NCI-H2029 (cell line): ENCODE measurements around the gene NOXO1.

ENCODE experiments used
- DNase-seq: peaks from one replicate; lab custom pipeline; 2025; lab: John Stamatoyannopoulos, UW

Gene NOXO1

DNA sequence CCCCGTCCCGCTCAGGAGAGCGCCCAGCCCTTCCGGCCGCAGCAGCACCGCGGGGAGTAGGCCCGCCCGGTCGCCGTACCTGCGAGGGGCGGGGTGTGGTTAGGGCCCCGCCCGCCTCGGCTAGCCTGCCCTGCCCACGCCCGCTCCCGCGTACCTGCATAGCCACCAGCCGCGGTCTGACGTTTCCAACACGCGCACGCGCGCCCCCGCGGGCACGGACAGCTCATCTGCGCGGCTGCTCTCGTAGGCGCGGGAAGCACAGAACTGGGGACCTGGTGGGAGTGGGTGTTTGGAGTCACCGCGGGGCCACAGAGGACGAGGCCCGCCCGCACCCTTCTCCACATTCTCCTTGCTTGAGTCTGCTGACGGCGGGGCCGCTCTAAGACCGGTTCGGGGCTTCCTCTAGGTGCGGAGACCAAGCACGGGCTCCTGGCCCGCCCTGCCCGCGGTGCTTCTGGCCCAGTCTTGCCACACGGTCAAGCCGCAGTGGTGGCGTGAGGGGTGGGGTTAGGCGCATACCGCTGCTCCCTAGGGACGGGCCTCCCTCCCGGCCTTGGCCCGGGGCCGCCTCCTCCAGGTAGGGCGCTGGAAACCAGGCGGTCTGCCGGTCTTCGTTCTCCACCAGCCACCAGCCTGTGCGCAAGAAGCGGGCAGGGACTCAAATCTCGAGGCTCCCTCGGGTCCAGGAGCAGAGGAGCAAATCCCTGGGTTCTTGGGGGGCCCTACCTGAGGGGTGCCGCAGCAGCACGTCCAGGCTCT lies 1.8 kb downstream of the NOXO1 start:
- DNase-seq: peak; percentile 60

DNA sequence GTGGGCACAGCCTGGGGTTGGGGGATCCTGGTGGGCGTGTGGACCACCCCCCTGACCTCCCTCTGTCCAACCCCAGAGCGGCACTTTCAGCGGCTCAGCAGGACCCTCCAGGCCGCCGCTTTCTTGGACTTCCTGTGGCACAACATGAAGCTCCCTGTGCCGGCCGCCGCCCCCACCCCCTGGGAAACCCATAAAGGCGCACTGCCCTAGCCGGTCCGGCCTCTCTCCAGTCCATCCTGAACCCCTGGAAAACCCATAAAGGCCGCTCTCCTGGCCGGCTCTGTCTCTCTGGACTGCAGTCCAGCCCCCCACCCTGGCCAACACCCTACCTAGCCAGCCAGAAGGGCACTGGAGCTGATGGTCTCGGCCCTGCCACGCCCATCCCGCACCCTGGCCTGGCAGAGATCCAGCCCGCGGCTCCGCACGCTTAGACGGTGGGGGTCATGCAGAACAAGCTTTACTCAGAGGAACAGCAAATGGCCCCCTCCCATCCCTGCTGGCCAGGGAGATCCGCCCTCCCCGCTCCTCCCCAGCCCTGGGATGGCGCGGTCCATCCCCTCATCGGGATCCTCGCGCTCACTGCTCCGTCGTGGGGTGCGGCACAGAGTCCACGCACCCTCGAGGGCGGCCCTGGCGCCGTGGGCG lies 2.7 kb downstream of the NOXO1 start:
- no peak for DNase-seq

DNA sequence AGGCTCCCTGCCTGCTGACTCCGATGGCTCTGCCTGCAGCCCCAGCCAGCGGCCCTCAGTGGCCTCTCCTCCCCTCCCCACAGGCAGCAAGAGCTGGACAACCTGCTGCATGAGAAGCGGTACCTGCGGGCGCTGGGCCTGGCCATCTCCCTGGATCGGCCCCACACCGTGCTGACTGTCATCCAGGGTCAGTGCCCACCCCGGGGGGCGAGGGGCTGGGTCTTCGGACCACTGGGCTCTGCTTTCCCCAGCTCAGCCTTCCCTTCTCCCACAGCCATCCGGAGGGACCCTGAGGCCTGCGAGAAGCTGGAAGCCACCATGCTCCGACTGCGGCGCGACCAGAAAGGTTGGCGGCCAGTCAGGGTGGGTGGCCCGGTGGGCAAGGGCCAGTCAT lies 3.4 kb downstream of the NOXO1 start:
- DNase-seq: no peak

DNA sequence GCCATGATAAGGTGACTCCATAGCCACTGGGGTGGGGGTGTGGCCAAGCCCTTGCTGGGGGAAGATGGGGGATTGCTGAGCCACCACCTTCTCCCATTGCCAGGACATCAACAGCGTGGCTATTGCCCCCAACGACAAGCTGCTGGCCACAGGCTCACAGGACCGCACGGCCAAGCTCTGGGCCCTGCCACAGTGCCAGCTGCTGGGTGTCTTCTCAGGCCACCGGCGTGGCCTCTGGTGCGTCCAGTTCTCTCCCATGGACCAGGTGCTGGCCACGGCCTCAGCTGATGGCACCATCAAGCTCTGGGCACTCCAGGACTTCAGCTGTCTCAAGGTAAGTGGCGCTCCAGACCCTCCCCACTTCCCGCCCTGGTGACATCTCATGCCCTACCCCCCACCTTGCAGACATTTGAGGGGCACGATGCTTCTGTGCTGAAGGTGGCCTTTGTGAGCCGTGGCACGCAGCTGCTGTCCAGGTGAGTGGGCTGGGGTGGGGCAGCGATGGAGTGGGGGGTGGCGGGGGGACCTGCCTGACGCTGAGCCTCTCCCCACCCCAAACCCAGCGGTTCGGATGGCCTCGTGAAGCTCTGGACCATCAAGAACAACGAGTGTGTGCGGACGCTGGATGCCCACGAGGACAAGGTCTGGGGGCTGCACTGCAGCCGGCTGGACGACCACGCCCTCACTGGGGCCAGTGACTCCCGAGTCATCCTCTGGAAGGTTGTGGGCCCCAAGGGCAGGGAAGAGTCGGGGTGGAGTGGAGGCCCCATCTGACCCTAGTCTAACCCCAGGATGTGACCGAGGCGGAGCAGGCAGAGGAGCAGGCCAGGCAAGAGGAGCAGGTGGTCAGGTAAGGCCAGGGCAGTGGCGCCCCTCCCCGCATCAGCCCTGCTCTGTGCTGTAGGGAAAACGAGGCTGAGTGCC lies 4.1 kb downstream of the NOXO1 start:
- DNase-seq: no peak

DNA sequence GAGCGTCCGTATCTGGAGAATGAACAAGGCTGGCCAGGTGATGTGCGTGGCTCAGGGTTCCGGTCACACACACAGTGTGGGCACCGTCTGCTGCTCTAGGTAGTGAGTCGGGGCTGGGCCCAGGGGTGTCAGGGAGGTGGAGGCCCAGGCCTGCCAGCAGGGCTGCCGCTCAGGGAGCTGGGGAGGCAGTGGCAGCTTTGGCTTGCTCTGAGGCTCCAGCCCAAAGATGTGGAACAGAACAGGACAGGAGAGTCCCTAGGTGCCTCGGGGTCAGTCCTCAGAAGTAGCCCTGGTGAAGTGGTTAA lies 5.1 kb downstream of the NOXO1 start:
- DNase-seq: no peak

DNA sequence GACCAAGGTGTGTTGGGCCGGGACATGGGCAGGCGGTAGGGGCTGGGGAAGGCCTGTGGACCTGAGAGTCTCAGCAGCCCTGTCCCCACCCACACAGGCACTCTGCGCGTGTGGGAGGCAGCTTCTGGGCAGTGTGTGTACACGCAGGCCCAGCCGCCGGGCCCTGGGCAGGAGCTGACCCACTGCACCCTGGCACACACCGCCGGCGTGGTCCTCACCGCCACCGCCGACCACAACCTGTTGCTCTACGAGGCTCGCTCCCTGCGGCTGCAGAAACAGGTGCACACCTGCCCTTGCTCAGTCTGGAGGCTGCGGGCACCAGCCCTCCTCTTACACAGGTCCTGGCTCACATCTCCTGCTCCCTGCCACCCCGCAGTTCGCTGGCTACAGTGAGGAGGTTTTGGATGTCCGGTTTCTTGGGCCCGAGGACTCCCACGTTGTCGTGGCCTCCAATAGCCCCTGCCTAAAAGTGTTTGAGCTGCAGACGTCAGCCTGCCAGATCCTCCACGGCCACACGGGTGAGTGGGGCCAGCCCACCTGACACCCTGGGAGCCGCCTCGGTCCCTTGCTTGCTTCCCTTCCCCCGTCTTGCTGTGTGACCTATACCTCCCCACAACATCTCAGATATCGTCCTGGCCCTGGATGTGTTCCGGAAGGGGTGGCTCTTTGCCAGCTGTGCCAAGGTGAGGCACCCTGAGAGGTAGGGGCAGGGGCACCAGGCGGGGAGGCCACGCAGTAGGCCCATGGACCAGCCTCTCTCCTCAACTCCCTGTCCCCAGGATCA lies 5.6 kb downstream of the NOXO1 start:
- DNase-seq: no peak

DNA sequence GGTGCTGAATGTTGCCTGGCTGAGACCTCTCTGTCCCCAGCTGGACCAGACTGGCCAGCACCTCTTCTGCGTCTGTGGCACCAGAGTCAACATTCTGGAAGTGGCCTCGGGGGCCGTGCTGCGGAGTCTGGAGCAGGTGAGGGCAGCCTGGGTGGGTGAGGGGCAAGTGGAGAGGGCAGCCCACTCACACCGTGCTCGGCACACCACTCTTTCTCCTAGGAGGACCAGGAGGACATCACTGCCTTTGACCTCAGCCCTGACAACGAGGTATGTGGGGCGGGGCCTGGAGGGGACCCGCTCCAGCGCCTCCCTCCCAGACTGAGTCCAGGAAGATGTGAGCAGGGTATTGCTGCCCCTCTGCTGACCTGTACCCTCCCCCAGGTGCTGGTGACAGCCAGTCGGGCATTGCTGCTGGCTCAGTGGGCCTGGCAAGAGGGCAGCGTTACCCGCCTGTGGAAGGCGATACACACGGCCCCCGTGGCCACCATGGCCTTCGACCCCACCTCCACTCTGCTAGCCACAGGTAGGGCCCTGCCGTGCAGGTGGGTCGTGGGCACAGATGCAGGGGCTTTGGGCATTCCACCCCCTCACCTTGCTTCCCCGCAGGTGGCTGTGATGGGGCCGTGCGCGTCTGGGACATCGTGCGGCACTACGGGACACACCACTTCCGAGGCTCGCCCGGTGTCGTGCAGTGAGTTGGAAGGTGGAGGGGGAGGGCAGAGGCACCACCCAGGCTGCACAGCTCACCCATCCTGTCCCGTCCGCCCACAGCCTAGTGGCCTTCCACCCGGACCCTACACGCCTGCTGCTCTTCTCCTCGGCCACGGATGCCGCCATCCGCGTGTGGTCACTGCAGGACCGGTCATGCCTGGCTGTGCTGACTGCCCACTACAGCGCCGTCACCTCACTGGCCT lies 6.9 kb downstream of the NOXO1 start:
- DNase-seq: no peak

DNA sequence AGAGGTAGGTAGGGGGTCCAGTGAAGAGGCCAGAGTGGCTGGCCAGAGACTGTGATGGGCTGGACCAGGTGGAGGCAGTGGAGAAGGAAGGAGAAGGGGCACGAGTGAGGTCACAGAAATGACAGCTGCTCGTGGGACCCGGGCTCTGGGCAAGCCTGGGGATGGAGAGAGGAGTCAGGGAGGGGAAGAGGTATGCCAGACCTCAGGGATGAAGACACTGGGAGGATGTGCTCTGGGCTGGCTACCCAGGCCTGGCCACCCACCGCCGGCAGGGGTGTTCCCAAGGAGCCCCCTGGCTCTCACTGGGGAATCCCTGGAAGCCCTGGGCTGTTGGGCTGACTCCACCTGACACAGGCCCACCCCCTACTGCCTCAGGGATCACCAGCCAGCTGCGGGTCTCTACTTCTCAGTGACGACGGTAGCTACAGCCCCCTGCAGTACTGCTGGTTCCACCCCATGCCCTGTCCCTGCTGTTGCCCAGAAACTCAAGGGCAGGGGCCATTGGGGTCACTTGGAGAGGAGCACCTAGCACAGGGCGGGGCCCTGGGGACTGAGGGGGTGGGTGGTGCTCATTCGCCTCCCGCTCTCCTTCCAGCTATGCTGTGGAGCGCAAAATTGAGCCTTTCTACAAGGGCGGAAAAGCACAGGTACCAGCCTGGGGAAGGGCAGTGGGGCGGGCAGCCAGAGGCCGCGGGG lies 7.7 kb downstream of the NOXO1 start:
- DNase-seq: no peak

DNA sequence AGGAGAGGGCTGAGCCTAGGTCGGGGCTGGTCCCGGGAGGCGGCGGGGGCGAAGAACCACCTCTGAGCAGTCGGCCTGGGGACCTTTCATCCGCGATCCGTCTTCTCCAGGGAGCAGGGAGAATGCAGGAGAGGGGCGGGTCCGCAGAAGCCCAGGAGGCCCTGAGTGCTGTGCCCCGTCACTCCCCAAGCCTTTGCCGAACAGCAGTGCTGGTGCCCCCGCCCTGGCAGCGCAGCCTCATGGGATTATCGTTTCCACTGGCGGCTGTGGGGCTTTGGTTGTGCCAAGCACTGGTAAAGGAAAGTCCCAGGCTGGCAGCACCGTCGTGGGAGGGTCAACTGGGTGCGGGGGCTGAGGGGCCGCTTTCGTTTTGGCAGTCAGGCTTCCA lies 8.8 kb downstream of the NOXO1 start:
- DNase-seq: no peak

DNA sequence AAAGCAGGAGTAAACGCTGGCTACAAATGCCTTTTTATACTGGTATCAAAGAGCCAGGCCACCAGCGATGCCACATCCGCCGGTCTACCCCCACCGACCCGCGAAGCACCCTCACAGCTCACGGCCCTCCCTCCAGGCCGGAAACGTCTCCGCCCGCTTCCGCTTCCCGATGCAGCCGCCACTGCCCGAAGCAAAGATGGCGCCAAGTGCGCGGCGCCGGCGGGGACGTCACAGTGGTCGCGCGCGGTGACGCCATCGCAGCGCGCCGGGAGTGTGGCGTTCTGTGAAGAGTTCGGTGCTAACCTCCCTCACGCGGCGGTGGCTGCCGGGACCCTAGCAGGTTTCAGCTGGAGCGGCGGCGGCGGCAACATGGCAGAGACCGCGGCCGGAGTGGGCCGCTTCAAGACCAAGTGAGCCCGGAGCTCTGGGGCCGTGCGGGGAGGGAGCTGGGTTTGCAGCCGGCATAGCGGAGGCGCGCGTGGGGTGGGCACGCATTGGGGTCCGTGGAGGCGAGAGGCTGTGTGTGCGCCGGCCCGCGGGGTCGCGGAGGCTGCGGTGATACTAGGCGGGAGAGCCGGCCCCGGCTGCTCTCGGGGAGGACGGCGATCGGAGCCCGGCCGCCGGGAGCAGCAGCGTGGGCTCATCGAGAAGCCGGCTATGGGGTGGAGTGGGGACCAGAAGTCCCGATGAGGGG lies 9.3 kb downstream of the NOXO1 start, which contains the start of gene TBL3:
Gene TBL3 (plus strand): TSS at position 258 of the 694 bp plus-strand sequence. CDS start 112 bp downstream, at position 370.
- DNase-seq: peak; percentile 92

DNA sequence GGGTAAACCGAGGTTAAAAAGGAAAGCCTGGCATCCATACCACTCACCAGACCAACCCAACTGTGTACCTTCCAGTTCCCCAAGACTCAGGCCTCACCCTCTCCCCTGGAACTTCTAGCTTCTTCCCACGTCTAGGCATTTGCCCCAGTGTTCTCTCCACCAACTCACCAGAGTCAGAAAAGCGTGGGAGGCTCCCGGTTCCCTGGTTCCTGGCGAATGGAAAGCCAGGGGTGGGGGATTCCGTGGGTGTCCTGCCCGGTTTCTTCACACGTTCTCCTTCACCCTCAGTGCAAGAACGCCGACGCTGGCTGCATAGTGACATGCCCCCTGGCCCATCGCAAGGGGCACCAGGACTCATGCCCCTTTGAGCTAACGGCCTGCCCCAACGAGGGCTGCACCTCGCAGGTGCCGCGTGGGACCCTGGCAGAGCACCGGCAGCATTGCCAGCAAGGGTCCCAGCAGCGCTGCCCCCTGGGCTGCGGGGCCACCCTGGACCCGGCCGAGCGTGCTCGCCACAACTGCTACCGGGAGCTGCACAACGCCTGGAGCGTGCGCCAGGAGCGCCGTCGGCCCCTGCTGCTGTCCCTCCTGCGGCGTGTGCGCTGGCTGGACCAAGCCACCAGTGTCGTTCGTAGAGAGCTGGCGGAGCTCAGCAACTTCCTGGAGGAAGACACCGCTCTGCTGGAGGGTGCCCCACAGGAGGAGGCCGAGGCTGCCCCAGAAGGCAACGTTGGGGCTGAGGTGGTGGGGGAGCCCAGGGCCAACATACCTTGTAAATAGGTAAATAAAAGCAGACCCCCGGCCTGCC lies 12.9 kb downstream of the NOXO1 start:
- DNase-seq: no peak

DNA sequence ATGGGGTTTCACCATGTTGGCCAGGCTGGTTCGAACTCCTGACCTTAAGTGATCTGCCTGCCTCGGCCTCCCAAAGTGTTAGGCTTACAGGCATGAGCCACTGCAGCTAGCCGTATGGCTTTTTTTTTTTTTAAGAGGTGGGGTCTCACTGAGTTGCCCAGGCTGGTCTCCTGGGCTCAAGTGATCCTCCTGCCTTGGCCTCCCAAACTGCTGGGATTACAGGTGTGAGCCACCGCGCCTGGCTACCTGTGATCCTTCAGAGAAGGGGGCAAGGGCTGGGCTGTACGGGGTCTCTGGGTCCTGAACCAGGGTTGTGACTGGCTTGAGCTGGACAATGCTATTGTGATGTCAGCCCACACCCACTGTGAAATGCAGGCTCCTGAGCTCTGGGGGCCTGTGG lies 14.8 kb downstream of the NOXO1 start, which contains the start of gene RNF151:
Gene RNF151 (plus strand): TSS at position 397 of the 400 bp plus-strand sequence. CDS start 26 bp downstream, outside the sequence.
- DNase-seq: no peak

DNA sequence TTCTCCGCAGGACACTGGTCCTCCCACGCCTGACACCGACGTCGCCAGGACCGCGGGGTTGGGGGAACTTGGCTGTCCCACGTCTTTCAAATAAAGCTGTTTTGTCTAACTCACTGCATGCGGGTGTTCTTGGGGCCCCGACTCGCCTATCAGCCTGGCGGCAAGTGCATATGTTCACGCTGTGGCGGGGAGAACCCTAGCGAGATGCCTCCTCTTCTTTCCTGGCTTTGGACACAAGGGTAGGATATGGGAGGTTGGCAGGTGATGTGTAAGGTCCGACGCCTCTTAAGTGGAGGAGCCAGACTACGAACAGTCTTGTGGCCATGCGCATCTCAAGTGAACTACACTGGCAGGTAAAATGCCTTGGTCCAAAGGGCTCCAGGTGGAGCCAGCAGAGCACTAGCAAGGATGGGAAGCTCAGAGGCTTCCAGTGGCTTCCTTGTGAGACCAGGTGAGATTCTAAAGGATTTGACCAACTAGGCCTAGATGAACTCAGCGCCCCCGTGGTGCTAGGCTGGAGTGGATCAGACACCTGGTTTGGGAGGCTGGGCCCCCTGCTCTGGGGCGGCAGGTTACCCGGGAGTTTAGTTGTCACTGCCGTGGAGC lies 15.8 kb downstream of the NOXO1 start:
- no peak for DNase-seq

DNA sequence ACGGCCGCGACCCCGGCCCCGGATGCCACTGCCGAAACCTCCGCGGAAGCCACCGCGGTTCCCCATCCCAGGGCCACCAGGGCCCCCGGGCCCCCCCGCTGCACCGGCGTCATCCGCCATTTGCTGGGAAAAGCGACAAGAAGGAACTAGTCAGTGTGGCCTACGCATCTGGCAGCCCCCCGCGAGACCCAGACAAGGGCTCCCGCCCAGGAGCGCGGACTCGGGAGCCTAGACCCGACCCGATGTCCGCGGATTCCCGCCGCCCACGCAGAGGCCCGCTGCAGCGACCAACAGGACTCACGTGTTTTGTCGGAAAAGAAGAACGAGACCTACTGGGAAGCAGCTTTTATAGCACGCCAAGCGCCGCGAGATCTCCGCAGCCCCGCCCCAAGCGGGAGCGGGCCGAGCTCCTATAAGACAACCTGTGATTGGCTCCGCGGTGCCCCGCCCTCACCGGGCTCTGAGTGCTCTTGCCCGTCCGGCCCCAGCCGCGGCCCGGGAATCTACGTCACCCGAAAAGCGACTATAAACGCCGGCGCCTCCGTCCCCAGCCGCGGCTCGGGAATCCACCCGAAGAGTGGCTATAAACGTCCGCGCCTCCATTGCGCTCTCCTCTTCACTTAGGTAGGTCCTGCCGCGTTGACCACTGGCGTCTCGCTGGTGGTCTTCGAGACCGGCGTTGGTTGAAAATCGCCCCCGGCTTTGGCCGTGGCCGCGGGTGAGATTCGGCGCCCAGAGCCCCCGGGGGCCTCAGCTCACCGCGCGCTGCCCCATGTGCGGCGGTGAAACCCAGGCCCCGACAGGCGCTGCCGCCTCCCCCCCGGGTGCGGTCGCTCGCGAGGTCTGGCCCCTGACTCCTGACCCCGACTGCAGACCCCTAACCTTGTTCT lies 16.5 kb downstream of the NOXO1 start, which contains the start of gene RPS2:
Gene RPS2 (minus strand): TSS at position 321 of the 890 bp plus-strand sequence. CDS start 201 bp downstream, at position 120.
- DNase-seq: peak; percentile 97

DNA sequence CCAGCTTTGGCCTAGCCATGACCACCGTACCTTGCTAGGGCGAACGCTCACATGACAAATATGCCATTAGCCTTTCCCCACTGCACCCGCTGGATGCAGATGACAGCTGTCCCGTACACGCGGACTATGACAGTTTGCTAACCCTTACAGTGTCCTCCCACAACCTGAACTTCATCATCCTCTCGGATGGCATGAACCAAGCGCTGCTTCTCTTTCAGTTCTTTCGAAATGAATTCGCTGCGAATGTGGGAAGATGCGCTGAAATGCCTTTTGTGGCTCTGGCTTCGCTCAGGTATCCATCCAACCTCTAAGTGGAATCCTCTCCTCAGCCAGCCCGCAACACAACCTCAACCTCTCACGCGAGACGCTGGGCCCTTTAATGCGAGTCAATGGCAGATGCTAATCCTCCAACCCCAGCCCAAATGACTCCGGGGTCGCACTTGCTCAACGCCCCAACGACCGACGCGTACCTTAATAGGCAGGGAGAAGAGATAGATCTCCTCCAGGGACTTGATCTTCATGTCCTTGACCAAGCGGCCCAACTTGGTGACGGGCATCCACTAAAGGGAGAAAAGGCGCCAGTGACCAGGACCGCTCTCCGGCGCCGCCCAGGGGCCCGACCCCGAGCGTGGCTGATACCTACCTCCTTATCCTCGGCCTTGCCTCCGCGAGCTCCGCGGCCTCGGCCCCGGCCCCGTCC lies 17.3 kb downstream of the NOXO1 start:
- DNase-seq: no peak
